Panc1 (cell line): ENCODE results near the gene EVI5. TPM values are rescaled to one million over a fixed set of nuclear protein-coding genes. Genes with fewer than 3 reads are reported as not detected.
"Not testable (repeated sequence)": the region's sequence is repeated elsewhere in the genome, so short reads cannot be mapped to it uniquely, and the experiment has no call there.

ENCODE experiments used
- ATAC-seq: fragments of 200-7000 bp; cut with Tn5 transposase; 2 replicates; pipeline ENCODE4 v1.9.1; 2020; ENCODE audit warnings: mild to moderate bottlenecking, moderate library complexity
- BruUV-seq: library from RNA; stranded (reverse); fragments of 400-500 nt; replicated peaks from 2 replicates; lab custom pipeline; 2021; lab: Mats Ljungman, UMichigan
- CTCF ChIA-PET: fragments of 300-600 bp; sonication (Branson Sonifier 250); formaldehyde crosslinking; loops from one replicate; lab custom pipeline; 2022; ENCODE audit warnings: antibody characterized with exemption; lab: Charles Lee
- POLR2A ChIA-PET: fragments of 300-600 bp; sonication (Branson Sonifier 250); formaldehyde crosslinking; loops from one replicate; lab custom pipeline; 2022; ENCODE audit warnings: antibody characterized with exemption; lab: Charles Lee
- DNase-seq: peaks from one replicate; pipeline ENCODE4 v3.0.0-alpha.2; 2010; ENCODE audit warnings: low read depth, low spot score
- H3K27ac ChIP-seq: 2 replicates; pipeline ENCODE4 v1.5.1; 2011; ENCODE audit warnings: mild to moderate bottlenecking, low read length, inconsistent platforms
- H3K27me3 ChIP-seq: fragments of 200-500 bp; sonication (Bioruptor generic); 2 replicates; pipeline ENCODE4 v1.6.0; 2014; ENCODE audit warnings: low read length, inconsistent platforms; ENCODE audit not compliant: control insufficient read depth, insufficient read depth
- H3K36me3 ChIP-seq: fragments of 200-500 bp; sonication (Bioruptor generic); 2 replicates; pipeline ENCODE4 v1.5.1; 2014; ENCODE audit warnings: inconsistent platforms, mild to moderate bottlenecking, low read length, moderate library complexity; ENCODE audit not compliant: control insufficient read depth, insufficient read depth
- H3K4me1 ChIP-seq: 2 replicates; pipeline ENCODE4 v1.5.1; 2011; ENCODE audit warnings: inconsistent platforms, mild to moderate bottlenecking, low read length, moderate library complexity; ENCODE audit not compliant: control insufficient read depth, insufficient read depth
- H3K4me3 ChIP-seq, 2 experiments: 2 replicates each; pipeline ENCODE4 v1.5.1; 2011 to 2012; ENCODE audit warnings: low read depth in 2 of 2, low read length in 2 of 2, mild to moderate bottlenecking in 2 of 2, inconsistent platforms in 1 of 2, moderate library complexity in 1 of 2
- H3K9me3 ChIP-seq: fragments of 200-500 bp; sonication (Bioruptor generic); 2 replicates; pipeline ENCODE4 v1.5.1; 2014; ENCODE audit warnings: low read depth, mild to moderate bottlenecking, inconsistent platforms, low read length, moderate library complexity; ENCODE audit not compliant: control insufficient read depth, insufficient read depth
- CTCF ChIP-seq: fragments of 450-650 bp; IDR thresholded peaks from 2 replicates; pipeline ENCODE4 v1.5.1; 2017; ENCODE audit warnings: mild to moderate bottlenecking
- POLR2AphosphoS5 ChIP-seq: IDR thresholded peaks from 2 replicates; pipeline ENCODE4 v1.6.1; 2012; ENCODE audit warnings: mild to moderate bottlenecking, low read depth, low read length, moderate library complexity
- REST ChIP-seq, 2 experiments: IDR thresholded peaks; 2 replicates each; pipeline ENCODE4 v1.6.1; 2011 to 2012; ENCODE audit warnings: low read depth in 2 of 2, control low read depth in 1 of 2, low read length in 1 of 2, mild to moderate bottlenecking in 1 of 2, moderate library complexity in 1 of 2; ENCODE audit not compliant: insufficient read depth in 1 of 2
- SIN3A ChIP-seq: IDR thresholded peaks from 2 replicates; pipeline ENCODE4 v1.6.1; 2012; ENCODE audit warnings: low read depth, mild to moderate bottlenecking, low read length, moderate library complexity, borderline replicate concordance; ENCODE audit not compliant: insufficient read depth
- TCF7L2 ChIP-seq: IDR thresholded peaks from 2 replicates; pipeline ENCODE4 v1.6.1; 2011; ENCODE audit warnings: mild to moderate bottlenecking, low read depth, low read length, inconsistent platforms
- in situ Hi-C: cut with HindIII; loops from 2 replicates; pipeline ENCODE4 v1.10.0; 2016; ENCODE audit warnings: low sequenced_read_pairs, low pct_unique_long_range_greater_than_20kb
- intact Hi-C: fragments of 100-400 bp; cut with micrococcal nuclease; formaldehyde crosslinking; loops from one replicate; pipeline ENCODE4 v1.10.0; 2022; ENCODE audit not compliant: unreplicated experiment
- total RNA-seq: library from RNA; stranded (reverse); gene quantifications from one replicate; pipeline ENCODE4 v1.2.1, GENCODE V29; 2021; ENCODE audit not compliant: unreplicated experiment

Gene EVI5
- total RNA-seq, 1 experiment from 2014 or later, result 21.2 TPM

- Histone ChIP-seq H3K4me3 (no peak overlapping the region), H3K4me1 (no peaks in the 10 kb centered on the region), H3K27me3 (no peaks in the 10 kb centered on the region), H3K27ac (no peak overlapping the region), H3K36me3 (no peaks in the 10 kb centered on the region), H3K9me3 (no peaks in the 10 kb centered on the region)
- POLR2A ChIA-PET, result no interaction called here
- no peak for TF ChIP-seq TCF7L2
- no peak for TF ChIP-seq SIN3A
- TF ChIP-seq POLR2AphosphoS5, result no peak
- no peak for TF ChIP-seq CTCF
- TF ChIP-seq REST (IDR thresholded peaks at IDR 0.05; ENCODE audit: insufficient read depth in 1 of 2, low read depth in 2 of 2, low read length in 1 of 2), result no peak
- ATAC-seq (no peak), DNase-seq (no peak)
- in situ Hi-C loops, result no loop called here
- CTCF ChIA-PET, result no interaction called here
- BruUV-seq, result no TSS peak
- intact Hi-C loops, result no loop called here
Observed at GRCh38 chr1:92585831-92586230, 199.1 kb downstream of the EVI5 start.

- H3K4me3 ChIP-seq, H3K4me1 ChIP-seq, CTCF ChIA-PET, BruUV-seq, H3K27ac ChIP-seq, POLR2A ChIA-PET, H3K36me3 ChIP-seq, H3K27me3 ChIP-seq, H3K9me3 ChIP-seq, in situ Hi-C loops, ATAC-seq, DNase-seq, intact Hi-C loops: not testable (repeated sequence)
Observed at GRCh38 chr1:92584810-92585209, 200.1 kb downstream of the EVI5 start.

- POLR2A ChIA-PET, result no interaction called here
- in situ Hi-C loops, result no loop called here
- DNase-seq (no peak), ATAC-seq (no peak)
- Histone ChIP-seq H3K4me1 (no peaks in the 10 kb centered on the region), H3K36me3 (no peaks in the 10 kb centered on the region), H3K27ac (no peak overlapping the region), H3K9me3 (no peaks in the 10 kb centered on the region), H3K4me3 (no peak overlapping the region), H3K27me3 (no peaks in the 10 kb centered on the region)
- CTCF ChIA-PET, result no interaction called here
- no TSS peak for BruUV-seq
- intact Hi-C loops, result no loop called here
- no peak for TF ChIP-seq TCF7L2
- TF ChIP-seq POLR2AphosphoS5, result no peak
- no peak for TF ChIP-seq REST (IDR thresholded peaks at IDR 0.05; ENCODE audit: insufficient read depth in 1 of 2, low read depth in 2 of 2, low read length in 1 of 2)
- no peak for TF ChIP-seq SIN3A
- no peak for TF ChIP-seq CTCF
Observed at GRCh38 chr1:92583821-92584760, 200.8 kb downstream of the EVI5 start.
